GM12801 (cell line): ENCODE data around the gene MKLN1.

Experiments
- TF ChIP-seq, protein P1 (sequence below): IDR thresholded peaks from one replicate; pipeline ENCODE4 v1.5.1; 2011; ENCODE audit warnings: control low read depth; ENCODE audit not compliant: insufficient read length; ENCODE audit errors: extremely low read depth

The MKLN1 gene

DNA sequence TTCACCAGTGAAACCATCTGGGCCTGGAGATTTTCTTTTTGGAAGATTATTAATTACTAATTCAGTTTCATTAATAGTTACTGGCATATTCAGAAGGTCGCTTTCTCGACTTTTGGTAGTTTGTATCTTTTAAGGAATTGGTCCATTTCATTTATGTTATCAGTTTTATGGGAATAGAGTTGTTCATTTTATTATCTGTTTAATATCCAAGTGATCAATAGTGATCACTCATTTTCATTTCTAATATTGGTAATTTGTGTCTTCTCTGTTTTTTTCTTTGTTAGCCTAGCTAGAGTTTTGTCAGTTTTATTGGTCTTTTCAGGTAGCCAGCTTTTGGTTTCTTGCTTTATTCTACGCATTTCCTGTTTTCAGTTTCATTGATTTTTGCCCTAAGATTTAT, 31.0 kb downstream of the MKLN1 start:
- TF ChIP-seq, protein P1, sequence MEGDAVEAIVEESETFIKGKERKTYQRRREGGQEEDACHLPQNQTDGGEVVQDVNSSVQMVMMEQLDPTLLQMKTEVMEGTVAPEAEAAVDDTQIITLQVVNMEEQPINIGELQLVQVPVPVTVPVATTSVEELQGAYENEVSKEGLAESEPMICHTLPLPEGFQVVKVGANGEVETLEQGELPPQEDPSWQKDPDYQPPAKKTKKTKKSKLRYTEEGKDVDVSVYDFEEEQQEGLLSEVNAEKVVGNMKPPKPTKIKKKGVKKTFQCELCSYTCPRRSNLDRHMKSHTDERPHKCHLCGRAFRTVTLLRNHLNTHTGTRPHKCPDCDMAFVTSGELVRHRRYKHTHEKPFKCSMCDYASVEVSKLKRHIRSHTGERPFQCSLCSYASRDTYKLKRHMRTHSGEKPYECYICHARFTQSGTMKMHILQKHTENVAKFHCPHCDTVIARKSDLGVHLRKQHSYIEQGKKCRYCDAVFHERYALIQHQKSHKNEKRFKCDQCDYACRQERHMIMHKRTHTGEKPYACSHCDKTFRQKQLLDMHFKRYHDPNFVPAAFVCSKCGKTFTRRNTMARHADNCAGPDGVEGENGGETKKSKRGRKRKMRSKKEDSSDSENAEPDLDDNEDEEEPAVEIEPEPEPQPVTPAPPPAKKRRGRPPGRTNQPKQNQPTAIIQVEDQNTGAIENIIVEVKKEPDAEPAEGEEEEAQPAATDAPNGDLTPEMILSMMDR = no peak

DNA sequence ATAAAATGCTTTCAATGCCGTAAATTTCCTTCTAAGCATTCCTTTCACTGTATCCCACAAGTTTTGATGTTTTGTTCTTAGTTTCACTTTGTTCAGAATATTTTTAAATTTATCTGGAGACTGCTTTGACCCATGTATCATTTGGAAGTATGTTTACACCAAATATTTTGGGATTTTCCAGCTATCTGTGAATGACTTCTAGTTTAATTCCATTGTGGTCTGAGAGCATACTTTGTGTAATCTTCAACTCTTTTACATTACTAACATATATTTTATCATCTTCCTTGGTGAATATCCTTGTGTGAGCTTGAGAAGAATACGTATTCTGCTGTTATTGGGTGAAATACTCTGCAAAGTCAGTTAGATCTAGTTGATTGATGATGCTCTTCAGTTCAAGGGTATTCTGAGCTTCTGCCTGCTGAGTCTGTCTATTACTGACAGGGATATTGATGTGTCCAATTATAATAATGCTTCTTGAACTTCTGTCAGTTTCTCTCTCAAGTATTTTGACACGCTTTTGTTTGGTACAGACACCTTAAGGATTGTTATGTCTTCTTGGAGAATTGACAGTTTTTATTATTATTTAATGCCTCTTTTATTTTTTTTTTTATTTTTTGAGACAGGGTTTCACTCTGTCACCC, 31.6 kb downstream of the MKLN1 start:
- TF ChIP-seq, protein P1 = no peak

DNA sequence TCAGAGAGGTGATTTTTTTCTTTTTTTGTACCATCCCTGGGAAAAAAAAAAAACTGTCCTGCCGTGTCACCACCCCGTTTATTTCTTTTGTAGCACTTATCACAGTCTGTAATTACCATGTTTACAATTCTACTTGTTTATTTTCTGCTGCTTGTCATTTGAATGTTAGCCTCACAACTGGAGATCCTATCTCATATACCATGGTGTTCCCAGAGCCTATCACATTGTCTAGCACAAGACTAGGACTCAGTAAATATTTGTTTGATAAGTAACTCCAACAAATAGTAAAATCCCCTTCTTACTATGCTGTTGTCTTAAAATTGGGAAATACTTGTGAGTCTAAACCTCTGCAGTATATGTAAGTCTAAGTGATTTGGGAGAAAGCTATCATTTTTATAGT, 36.0 kb downstream of the MKLN1 start:
- TF ChIP-seq, protein P1 = no peak

DNA sequence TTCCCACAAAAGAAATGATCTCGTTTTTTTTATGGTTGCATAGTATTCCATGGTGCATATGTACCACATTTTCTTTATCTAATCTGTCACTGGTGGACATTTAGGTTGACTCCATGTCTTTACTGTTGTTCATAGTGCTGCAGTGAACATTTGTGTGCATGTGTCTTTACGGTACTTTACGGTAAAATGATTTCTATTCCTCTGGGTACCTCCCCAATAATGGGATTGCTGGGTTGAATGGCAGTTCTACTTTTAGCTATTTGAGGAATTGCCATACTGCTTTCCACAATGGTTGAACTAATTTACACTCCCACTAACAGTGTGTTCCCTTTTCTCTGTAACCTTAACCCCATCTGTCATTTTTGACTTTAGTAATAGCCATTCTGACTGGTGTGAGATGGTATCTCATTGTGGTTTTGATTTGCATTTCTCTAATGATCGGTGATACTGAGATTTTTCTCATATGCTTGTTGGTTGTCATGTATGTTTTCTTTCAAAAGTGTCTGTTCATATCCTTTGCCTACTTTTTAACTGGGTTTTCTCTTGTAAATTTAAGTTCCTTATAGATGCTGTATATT, 37.2 kb downstream of the MKLN1 start:
- TF ChIP-seq, protein P1 = no peak

DNA sequence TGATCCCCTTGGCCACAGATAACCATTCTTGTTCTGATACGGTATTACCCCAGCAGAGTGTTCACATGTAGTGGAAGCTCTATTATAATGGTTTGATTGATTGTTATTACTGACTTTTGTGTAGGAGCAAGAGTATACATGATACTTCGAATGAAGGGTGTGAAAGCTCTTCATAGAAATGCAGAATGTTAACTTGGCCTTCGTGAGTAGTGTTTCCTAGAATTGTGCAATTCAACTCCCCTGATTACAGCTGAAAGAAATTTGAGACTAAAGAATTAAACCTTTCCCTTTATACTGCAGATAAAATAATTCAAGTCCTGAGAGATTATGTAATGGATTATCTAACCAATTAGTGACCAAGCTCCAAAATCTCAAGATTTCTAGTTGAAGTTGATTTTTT, 38.2 kb downstream of the MKLN1 start:
- TF ChIP-seq, protein P1 = no peak

DNA sequence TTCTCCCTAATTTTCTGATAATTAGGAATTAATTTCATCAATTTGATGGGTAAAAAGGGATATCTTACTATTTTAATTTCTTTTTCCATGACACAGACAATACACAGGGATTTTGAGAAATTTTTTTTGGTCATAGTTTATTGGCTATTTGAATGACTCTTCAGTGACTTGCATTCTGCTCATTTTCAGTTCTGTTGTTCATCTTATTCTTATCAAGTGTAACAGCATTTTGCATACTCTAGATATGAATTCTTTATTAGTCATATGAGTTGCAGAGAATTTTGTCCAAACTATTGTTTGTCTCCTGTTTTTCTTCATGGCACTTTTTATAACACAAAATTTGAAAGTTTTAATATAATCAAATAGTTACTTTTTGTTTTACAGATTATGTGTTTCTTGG, 41.7 kb downstream of the MKLN1 start:
- TF ChIP-seq, protein P1 = no peak

DNA sequence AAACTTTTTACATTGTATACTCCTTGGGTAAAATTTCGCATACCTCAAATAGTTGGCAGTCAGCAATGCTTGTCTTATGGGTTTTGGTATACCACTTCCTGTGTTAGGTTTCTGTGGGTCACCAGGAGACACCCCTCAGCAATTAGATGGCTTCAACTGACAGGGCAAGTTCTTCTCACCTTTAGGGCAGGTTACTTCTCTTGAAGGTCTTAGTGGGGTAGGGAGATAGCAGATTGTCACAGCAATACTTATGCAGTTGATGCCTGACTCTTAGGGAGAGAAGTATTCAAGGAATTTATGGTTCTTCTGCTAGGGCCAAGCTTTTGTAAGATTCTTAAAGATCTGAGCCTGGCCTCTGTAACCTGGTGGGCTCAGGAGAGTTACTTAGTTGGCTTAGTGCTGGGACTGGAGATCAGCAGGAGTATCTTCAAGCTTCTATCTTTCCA, 42.9 kb downstream of the MKLN1 start:
- TF ChIP-seq, protein P1 = no peak
